ENCODE results near the gene SH3BP4. TPM values are rescaled to one million over a fixed set of nuclear protein-coding genes. Genes with fewer than 3 reads are reported as not detected.

Gene SH3BP4
- total RNA-seq, 1 experiment from 2014 or later = 93.8 TPM

GRCh38 chr2:234968631-234969305 lies 17.0 kb downstream of the SH3BP4 start:
- Histone ChIP-seq H3K27ac (ENCODE audit: insufficient read length, low read depth, low read length) (no peak overlapping the region), H2BK12ac (ENCODE audit: insufficient read length, low read depth, low read length) (no peak overlapping the region), H3K9ac (ENCODE audit: extremely low read depth, insufficient read length, low read length) (no peak overlapping the region), H4K8ac (replicated peaks; ENCODE audit: insufficient read length, low read depth, low read length) (no peak overlapping the region), H3K27me3 (ENCODE audit: insufficient read depth, low read length) (no peaks in the 10 kb centered on the region), H3K18ac (ENCODE audit: insufficient read length, low read depth, low read length) (no peak overlapping the region), H2AFZ (ENCODE audit: low read length) (no peak overlapping the region), H3K4ac (ENCODE audit: low read depth, low read length) (no peak overlapping the region), H3K56ac (ENCODE audit: insufficient read length, low read depth, low read length) (no peak overlapping the region), H2BK120ac (ENCODE audit: low read depth, low read length, poor library complexity, severe bottlenecking) (no peak overlapping the region), H2BK15ac (ENCODE audit: low read depth, low read length) (no peak overlapping the region), H3K79me2 (ENCODE audit: insufficient read depth, low read length) (peaks cover 21% of the 10 kb centered on the region; the same call in 1 of the 2 replicates), H3K4me1 (ENCODE audit: insufficient read depth, low read length) (peaks cover 20% of the 10 kb centered on the region; the same call in 1 of the 2 replicates), H3K14ac (ENCODE audit: insufficient read depth, low read length) (no peak overlapping the region; the same call in 1 of the 2 replicates), H3K4me2 (ENCODE audit: insufficient read depth, insufficient read length, low read length) (no peak overlapping the region), H4K91ac (ENCODE audit: insufficient read length, low read depth, low read length) (no peak overlapping the region), H4K5ac (ENCODE audit: insufficient read length, low read depth, low read length) (no peak overlapping the region), H3T11ph (ENCODE audit: low read length) (no peak overlapping the region), H2BK5ac (ENCODE audit: insufficient read length, low read length) (no peak overlapping the region), H4K20me1 (ENCODE audit: control insufficient read depth, insufficient read depth, insufficient read length) (peaks cover 2% of the 10 kb centered on the region), H3K23me2 (ENCODE audit: insufficient read length, low read depth, low read length, poor library complexity, severe bottlenecking) (peaks cover 3% of the 10 kb centered on the region), H3K9me3 (ENCODE audit: control insufficient read depth, low read depth, low read length) (no peaks in the 10 kb centered on the region), H2AK5ac (ENCODE audit: insufficient read length, low read length) (no peak overlapping the region), H3K23ac (ENCODE audit: insufficient read length, low read depth, low read length) (no peak overlapping the region), H3K79me1 (ENCODE audit: insufficient read depth, low read depth, low read length, poor library complexity, severe bottlenecking) (peaks cover 8% of the 10 kb centered on the region), H2BK20ac (ENCODE audit: low read depth, low read length, poor library complexity, severe bottlenecking) (no peak overlapping the region)
- Mint-ChIP-seq H3K9me3 (no peaks in the 10 kb centered on the region), H3K27ac (peak overlapping the region; percentile 24 to 81 (median 24); a peak in 4 of 7 replicates), H3K4me1 (peaks cover 73 to 82% of the 10 kb centered on the region in 2 experiments), H3K36me3 (ENCODE audit: insufficient read depth in 1 of 3, low read depth in 3 of 3) (peaks cover 7 to 36% (median 29%) of the 10 kb centered on the region in 3 experiments; a peak in 6 of 7 replicates), H3K27me3 (ENCODE audit: low read depth) (no peaks in the 10 kb centered on the region), H3K4me3 (no peak overlapping the region; a peak in 1 of 5 replicates)
- no CpG with 5 or more reads among the region's 14 CpGs for WGBS (ENCODE audit: extremely low coverage, insufficient read length, low lambda C conversion rate)
- no peak for DNase-seq
- TF ChIP-seq CTCF (conservative IDR thresholded peaks at IDR 0.05) = no peak
